Activated CD4-positive, alpha-beta T cell treated with anti-CD3 and anti-CD28 coated beads for 4 hours (primary cell): Measurements from ENCODE around the gene CCDC34.
"Not testable (repeated sequence)": the region's sequence is repeated elsewhere in the genome, so short reads cannot be mapped to it uniquely, and the experiment has no call there.

Experiments
- DNase-seq, 2 donors: peaks; one replicate each; pipeline ENCODE4 v3.0.0-alpha.2; 2020

The CCDC34 gene

DNA sequence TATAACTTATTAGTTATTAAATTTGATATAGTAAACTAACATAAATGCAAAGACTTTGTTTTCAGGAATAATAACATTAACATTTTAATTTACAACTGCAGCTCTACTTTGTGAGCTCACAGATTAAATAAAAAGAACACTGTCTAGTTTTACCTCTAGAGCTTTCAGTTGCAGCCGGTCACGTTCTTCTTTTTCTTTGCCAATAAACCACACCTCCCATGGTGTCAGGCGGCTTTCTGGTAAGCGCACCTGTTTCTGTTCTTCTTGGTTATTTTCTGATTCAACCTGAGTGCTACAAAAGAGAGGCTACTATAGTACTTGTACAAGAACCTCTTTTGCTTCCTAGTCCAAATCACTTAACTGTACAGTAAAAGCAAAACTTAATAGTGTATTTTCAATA is 5.8 kb downstream of the CCDC34 start:
- DNase-seq = no peak

DNA sequence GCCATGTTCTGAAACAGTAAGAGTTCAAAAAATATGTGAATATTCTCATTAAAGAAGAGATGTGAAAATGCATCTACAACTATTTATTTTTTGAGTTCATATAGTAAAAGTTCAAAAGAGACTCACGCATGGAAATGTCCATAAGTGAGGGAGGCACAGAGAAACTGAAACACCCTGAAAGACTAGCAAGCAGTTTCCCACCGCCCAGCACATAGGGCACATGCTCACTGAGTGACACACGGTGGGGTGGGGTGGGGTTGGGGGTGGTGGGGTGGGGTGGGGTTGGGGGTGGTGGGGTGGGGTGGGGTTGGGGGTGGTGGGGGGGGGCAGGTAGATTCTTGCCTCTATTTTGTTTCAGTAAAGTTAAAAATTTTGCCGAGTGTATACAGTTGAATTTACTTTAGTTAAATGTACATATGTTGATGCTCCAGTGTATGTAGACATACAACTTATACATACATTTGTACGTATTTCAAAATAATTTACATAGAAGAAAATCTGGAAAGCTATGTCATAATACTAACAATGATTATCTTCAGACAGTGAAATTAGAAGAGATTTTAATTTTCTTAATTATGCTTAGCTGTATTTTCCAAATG is 6.3 kb downstream of the CCDC34 start:
- no peak for DNase-seq

DNA sequence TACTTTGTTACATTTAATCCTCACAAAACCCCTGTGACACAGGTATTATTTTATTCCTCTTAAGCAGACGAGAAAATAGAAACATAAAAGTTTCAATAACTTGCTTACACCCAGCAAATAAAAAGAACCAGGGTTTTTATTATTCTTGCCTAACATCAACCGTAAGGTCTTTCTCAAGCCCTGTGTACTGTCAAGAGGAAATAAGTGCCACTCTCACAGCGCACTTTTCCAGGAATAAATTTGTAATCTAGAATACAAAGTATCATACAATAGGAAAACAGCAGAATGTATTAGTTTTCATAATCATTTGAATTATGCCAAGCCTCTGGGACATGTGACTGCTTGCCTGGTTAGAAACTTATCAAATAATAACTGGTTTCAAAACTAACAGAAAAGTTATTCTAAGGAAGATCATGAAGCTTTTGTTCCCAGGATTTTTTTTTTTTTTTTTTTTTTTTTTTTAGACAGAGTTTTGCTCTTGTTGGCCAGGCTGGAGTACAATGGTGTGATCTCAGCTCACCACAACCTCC is 7.4 kb downstream of the CCDC34 start:
- no peak for DNase-seq

DNA sequence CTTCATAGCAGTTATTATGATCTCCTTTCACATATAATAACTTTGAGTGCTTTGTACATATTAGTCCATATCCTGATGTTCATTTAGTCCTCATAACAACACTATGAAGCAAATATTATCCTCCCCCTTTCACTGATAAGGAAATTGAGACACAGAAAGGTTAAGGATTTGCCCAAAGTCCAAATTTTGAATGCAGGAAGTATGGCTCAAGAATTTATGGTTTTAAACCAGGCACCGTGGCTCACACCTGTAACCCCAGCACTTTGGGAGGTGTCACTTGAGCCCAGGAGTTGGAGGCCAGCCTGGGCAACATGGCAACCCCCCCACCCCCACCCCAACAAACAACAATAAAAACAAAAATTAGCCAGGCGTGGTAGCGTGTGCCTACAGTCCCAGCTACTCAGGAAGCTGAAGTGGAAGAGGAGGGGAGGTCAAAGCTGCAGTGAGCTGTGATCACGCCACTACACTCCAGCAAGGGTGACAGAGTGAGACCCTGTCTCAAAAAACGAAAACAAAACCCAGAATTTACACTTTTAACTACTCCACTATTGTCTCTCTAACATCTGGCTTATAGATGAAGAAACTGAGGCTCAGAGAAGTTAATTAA is 8.6 kb downstream of the CCDC34 start:
- DNase-seq = no peak

DNA sequence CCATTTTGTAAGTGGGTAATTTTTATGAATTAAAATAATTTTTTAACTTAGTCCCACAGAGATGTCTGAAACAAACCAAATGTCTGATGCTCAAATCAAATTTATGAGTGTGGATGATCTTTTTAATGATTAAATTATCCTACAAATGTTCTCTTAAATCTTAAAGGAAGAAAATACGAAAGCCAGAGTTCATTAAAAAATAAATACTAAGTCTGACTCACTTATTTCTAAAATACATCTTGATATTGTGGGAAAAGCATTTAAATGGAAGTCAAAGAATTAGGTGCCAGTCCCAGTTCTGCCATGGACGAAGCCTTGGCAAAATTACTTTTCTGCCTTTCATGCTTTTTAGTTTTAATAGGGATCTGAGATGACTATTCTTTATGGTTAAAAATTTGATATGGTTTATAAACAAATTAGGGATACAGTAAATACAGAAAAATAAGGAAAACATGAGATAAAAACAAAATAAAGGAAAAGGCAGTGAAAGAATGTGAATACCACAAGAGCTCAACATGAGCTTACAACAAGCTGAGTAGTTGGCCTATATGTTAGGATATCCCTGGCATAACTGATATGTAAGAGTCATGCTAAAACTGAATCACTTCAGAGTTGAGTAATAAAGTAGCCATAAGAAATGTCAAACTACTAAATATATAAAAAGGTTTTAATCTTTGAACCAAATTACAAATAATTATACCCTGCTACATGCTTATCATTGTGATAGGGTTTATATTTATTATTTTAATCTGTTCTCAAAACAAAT is 9.2 kb downstream of the CCDC34 start:
- DNase-seq = no peak

DNA sequence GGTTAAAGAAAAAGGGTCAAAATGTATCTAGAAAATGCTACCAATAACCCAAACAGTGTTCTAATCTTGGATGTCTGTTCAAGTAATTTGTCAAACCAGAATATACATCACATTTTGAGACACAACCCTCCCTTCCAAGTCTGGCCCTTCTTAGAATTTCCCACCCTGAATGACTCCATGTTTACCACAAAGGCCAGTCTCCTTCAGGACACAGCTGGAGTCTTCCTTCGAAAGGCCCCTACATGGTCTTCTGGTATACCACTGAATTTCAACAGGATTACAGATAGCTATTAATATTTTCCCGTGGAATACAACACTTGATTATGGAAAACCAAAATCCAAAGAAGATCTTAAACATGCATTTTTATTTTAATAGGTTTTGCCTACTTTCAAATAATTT is 10.2 kb downstream of the CCDC34 start:
- no peak for DNase-seq

DNA sequence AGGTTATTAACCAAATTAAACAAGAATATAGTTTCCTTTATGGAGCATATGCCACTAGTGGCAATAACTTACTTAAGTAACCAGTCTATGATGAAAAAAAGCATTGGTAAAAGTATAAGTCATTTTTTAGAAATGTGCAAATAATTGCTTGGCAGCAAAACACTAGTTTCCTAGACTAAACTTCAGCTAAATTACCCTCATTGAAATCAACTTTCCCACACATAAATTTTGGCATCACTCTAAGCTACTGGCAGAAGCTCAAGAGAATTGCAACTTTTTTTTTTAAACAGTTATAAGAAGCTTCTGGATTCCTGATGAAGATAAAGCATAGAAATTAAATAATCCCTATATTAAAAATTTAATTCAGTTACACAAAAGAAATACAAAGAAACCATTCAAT is 12.5 kb downstream of the CCDC34 start:
- no peak for DNase-seq

DNA sequence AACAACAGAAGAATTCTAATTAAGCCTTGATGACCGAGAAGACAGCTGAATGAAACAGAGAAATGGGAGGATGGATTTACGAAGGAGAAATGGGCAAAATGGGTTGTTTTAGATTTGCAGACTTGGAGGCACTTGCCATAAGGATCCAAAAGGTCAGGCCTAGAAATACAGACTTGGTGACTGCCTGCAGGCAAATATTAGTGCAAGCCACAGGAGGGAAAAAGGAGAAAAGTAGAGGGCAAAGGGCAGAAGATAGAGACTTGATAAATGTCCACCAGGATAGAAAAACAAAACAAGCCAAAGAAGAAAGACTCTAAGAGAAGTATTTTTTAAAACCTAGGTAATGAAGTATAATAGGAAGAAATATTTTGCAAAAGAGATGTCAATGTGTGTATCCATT is 13.1 kb downstream of the CCDC34 start:
- no peak for DNase-seq

DNA sequence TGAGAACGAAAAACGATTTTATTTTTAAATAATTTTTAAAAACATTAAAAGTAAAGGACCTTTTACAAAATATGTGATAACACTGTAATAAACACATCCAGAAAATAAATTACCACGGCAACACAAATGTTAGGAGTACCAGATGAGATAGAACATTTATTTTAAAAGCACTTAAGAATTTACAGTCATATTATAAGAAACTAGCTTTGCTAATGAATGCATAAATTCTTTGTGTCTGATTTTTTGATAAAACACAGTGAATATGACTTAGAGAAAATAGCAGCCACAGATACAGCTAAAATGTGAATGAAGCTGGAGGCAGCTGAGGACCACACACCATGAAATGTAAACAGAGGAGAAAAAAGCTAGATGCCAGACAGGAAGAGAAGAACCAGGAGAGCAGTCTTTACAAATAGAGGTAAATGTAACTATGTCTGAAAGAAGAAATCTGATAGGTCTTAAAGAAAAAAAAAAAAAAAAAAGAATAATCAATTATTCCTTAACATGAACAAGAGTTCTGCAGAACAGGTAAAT is 14.6 kb downstream of the CCDC34 start:
- DNase-seq = no peak

DNA sequence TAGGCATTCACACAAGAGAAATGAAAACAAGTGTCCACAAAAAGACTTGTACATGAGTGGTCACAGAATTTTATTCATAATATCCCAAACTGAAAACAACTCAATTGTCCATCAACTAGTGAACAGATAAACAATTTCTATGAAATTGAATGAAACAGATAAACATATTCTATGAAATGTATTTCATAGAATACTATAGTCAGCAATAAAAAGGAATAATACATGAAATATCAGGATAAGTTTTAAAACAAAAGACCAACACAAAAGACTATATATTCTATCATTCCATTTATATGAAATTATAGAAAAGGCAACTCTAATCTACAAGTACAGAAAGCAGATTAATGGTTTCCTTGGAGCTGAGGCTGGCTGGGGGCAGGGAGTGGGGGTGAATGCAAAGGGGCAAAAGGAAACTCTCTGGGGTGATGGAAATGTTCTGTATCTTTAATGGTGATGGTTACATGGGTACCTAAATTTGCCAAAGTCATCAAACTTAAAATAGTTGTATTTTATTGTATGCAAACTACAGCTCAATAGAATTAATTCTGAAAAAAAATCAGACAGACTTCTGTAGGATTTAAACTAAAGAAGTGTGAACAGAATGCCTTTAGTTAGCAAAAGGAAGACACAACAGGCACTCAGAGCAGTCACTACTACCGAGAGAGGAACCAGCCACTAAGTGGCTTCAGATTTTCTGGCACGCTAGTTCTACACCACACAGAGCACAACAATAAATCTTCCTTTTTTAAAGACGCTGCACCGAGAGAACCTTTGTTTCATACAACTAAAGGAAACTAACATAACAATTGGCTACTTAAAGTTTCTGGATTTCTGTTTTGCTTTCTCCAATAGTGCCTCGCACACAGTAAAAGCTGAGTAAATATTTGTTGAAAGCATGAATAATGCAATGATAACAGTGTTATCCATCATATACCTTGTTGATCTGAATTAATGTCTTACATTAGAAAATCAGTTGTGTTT is 15.4 kb downstream of the CCDC34 start:
- no peak for DNase-seq

DNA sequence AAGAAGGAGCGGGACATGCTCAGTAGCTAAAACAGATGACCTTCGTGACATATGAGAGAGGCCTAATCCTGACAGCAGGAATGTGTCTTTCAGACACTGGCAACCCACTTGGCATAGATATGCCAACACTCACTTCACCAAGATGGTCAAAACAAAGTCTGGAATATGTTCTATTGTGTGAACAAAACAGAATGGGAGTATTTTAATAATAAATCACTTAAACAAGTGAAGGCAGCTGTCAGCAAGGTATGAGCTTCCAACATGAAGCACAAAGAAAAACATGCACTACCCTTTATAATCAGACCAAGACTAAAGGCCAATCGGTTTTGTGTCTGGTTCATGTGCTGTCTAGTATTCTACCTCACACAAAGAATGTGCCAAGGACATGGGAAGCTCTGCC is 23.1 kb downstream of the CCDC34 start:
- DNase-seq = no peak

DNA sequence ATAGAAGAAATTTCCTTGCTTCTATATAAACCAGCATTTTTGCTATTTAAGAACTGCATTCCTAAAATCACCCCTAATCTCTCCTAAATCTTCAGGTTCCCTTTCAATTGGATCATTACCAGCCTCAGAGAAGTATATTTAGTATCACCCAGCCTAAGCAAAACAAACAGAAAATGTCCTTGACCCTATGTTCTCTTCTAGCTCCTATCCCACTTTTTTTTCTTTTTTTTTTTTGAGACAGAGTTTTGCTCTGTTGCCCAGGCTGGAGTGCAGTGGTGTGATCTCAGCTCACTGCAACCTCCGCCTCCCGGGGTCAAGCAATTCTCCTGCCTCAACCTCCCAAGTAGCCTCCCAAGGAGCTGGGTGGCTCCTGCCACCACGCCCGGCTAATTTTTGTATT is 28.3 kb downstream of the CCDC34 start:
- DNase-seq = not testable (repeated sequence)

DNA sequence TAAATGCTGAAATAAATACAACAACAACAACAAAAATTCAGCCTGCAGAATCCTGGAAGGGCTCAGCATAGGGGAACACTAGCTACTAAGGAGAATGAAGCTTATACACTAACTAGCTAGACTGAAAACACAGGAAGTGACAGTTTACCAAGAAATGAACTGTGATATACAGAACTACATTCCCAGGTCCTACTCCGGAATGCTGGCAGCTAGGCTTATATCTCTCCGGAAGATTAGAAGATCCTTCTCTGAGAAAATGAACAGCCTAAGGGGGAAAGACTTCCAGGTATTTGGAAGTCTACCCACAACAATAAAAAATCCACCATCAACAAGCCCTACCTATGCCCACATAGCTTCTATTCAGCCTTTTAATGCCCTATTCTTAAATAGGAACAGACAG is 31.0 kb downstream of the CCDC34 start:
- no peak for DNase-seq

DNA sequence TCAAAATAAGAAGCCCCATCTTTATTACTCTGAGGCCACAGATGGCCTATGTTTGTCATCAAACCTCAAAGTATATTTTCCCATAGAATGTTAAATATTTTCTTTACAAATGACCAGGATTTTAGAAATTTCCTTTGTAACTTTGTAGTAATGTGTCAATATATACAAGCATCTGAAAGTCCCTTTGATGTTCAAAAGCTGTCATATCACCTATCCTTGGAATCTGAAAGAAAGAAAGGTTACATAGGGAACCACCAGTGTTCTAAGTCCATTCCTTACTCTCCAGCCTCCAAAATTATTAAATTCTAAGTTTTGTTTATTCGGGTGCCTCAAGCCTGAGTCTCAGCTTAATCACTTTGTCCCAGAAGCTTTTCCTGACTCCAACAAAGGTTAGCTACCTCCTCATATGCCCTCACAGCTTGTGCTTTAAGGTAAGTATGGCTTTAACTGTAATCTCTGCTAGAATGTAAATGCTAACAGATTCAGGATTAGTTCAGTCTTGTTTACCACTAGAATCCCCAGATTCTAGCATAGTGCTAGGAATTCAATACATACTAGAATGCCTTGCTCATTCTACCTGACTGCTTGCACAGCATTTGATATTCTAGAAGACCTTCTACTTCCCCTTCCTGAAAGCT is 32.3 kb downstream of the CCDC34 start:
- no peak for DNase-seq

DNA sequence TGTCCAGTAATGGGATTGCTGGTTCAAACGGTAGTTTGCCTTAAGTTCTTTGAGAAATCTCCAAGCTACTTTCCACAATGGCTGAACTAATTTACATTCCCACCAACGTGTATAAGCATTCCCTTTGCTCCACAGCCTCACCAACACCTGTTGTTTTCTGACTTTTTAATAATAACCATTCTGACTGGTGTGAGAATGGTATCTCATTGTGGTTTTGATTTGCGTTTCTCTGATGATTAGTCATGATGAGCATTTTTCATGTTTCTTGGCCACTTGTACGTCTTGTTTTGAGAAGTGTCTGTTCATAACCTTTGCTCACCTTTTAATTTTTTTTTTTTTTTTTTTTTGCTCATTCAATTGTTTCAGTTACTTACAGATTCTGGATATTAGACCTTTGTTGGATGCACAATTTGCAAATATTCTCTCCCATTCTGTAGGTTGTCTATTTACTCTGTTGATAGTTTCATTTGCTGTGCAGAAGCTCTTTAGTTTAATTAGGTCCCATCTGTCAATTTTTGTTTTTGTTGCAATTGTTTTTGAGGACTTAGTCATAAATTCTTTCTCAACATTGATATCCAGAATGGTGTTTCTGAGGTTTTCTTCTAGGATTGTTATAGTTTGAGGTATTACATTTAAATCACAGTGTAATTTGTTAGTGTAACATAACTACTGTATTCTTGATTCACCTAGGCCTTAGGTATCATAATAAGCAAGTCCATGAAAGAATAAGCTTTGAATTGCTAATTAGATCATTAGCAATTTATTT is 33.0 kb downstream of the CCDC34 start:
- DNase-seq = no peak

DNA sequence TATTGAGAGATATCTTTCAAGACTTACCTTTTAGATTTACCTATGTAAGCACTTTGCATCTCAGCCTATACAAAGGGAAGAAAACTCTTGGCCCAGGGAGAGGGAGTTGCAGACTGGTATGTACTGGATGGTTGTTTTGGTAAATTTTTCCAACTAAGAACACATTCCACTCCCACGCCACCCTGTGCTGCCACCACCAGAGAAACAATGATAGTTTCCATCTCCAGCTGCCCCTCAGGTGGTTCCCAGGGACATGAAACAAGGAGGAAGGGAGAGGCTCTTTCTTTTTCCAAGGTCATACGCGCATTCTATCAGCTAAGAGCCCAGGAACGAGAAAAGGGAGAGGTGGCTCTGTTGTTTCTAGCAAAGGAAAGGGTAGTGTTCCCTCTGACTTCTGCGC is 34.4 kb downstream of the CCDC34 start:
- DNase-seq = no peak

DNA sequence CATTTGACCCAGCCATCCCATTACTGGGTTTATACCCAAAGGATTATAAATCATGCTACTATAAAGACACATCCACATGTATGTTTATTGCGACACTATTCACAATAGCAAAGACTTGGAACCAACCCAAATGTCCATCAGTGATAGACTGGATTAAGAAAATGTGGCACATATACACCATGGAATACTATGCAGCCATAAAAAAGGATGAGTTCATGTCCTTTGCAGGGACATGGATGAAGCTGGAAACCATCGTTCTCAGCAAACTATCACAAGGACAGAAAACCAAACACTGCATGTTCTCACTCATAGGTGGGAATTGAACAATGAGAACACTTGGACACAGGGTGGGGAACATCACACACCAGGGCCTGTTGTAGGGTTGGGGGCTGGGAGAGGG is 36.0 kb downstream of the CCDC34 start:
- not testable (repeated sequence) for DNase-seq

DNA sequence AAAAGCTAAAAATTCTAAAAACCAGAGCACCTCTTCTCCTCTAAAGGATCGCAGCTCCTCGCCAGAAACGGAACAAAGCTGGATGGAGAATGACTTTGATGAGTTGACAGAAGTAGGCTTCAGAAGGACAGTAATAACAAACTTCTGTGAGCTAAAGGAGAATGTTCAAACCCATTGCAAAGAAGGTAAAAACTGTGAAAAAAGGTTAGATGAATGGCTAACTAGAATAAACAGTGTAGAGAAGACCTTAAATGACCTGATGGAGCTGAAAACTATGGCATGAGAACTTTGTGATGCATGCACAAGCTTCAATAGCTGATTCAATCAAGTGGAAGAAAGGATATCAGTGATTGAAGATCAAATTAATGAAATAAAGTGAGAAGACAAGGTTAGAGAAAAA is 40.8 kb downstream of the CCDC34 start:
- DNase-seq = not testable (repeated sequence)

DNA sequence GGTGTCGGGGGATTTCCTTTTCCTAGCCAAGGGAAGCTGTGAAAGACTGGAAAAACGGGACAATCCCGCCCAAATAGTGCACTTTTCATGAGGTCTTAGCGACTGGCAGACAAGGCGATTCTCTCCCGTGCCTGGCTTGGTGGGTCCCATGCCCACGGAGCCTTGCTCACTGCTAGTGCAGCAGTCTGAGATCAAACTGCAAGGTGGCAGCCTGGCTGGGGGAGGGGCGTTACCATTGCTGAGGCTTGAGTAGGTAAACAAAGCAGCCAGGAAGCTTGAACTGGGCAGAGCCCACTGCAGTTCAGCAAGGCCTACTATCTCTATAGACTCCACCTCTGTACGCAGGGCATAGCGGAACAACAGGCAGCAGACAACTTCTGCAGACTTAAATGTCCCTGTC is 41.7 kb downstream of the CCDC34 start:
- not testable (repeated sequence) for DNase-seq

DNA sequence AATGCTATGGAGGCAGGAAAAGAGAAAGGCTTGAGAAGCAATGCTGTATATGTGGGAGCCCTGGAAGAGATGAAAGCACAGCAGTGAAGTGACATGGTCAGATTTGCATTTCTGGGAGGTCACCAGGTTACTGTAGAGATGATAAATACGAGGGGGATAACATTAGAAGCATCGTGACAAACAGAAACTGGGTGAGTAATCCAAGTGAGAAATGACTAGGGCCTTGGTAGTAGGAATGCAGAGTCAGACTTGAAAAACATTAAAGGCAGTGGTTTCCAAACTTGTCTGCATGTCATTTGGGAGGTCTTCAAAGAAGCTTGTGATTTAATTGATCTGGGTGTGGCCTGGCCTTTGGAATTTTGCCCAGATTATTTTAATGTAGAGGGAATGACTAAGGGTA is 43.9 kb downstream of the CCDC34 start:
- no peak for DNase-seq

DNA sequence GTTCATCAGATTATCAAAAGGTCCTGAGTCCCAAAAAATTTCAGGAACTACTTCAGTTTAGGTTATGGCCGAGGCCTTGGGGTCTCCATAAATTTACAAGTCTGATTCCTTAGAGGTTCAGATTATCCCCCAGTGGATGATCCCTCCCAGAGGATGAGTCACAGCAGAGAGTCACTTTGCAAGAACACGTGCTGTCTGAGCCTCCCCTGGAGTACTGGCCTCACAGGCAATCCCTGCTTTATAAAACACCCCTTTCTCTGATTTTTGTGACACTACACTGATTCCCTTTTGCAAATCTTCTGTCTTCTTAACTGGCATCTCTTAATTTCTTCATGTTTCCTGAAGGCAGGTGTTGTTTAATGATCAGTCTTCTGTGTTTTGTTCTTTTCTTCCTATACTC is 45.3 kb downstream of the CCDC34 start:
- no peak for DNase-seq
